Retinal pigment epithelial cell (primary cell): ENCODE data around the gene ZBTB16.

Experiments used
- DNase-seq: peaks from one replicate; pipeline ENCODE4 v3.0.0-alpha.2; 2010; ENCODE audit warnings: low read depth
- H3K4me3 ChIP-seq: 2 replicates; pipeline ENCODE4 v1.5.1; 2011; ENCODE audit warnings: mild to moderate bottlenecking, low read length, control low read depth, moderate library complexity
- CTCF ChIP-seq: conservative IDR thresholded peaks from 2 replicates; pipeline ENCODE4 v1.5.1; 2011; ENCODE audit warnings: low read depth, low read length, control low read depth, inconsistent platforms

Gene ZBTB16

DNA sequence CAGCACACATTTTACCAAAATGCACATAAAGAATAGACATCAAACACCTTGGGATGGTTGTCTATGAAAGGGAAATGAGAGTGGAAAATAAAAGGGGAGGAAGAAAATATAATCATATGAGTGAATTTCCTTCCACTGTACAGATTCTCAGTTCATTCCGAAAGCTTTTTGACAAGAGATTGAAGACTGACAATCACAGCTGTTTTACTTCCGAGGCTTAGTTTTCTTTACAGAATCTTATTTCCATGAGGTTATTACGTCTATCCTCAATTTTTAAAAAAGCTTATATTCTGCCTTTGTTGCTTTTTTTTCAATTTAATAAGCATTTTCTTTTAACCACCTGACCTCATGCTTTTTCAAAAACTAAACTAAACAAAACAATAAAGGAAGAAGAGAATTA lies 223.9 kb downstream of the ZBTB16 start:
- H3K4me3 ChIP-seq, result no peak overlapping the region
- DNase-seq, result no peak
- no peak for TF ChIP-seq CTCF

GRCh38 chr11:114284021-114284420 lies 224.5 kb downstream of the ZBTB16 start:
- no peak for DNase-seq
- H3K4me3 ChIP-seq, result no peak overlapping the region
- no peak for TF ChIP-seq CTCF

GRCh38 chr11:114284914-114285313 lies 225.4 kb downstream of the ZBTB16 start:
- no peak overlapping the region for H3K4me3 ChIP-seq
- no peak for DNase-seq
- TF ChIP-seq CTCF, result no peak

GRCh38 chr11:114285599-114285998 lies 226.1 kb downstream of the ZBTB16 start:
- no peak for DNase-seq
- H3K4me3 ChIP-seq, result no peak overlapping the region
- no peak for TF ChIP-seq CTCF

DNA sequence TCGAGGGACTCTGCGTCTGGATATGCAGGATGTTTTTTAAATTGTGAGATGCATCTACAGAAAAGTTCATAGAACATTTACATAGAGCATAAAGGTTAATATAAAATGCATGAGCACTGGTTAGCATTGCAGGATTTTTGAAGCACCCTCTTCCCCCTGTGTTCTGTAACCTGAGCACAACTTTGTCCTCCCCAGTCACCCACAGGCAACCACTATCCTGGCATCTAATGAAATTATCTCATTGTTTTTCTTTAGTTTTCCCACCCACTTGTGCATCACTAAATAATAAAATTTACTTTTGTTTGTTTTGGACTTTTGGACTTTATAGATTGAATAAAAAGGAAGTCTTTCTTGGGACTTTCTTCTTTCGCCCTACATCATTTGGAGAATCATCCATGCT lies 226.7 kb downstream of the ZBTB16 start:
- no peak for TF ChIP-seq CTCF
- no peak for DNase-seq
- no peak overlapping the region for H3K4me3 ChIP-seq

GRCh38 chr11:114287154-114287553 lies 227.6 kb downstream of the ZBTB16 start:
- no peak overlapping the region for H3K4me3 ChIP-seq
- no peak for DNase-seq
- TF ChIP-seq CTCF, result no peak

DNA sequence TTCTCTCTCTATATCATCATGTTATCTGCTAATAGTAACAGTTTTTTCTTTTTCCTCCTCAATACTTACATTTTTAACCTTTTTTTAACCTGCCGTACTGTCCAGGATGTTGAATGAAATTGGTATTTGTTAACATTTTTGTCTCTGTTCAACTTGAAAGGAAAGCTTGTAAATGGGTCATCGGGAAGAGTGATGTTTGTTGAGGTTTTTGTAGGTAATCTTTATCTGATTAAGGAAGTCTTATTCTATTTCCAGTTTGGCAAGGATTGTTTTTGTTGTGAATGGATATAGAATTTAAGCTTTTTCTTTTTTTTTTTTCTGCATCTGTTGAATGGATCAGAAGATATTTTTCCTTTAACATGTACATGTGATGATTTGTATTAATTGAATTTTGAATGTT lies 228.6 kb downstream of the ZBTB16 start:
- TF ChIP-seq CTCF, result no peak
- no peak overlapping the region for H3K4me3 ChIP-seq
- DNase-seq, result no peak
